Tibial artery (tissue), 4 donors: ENCODE measurements around the gene ZNF341.

Source experiments
- DNase-seq, 2 donors: peaks; one replicate each; pipeline ENCODE4 v3.0.0-alpha.2; 2019
- H3K27ac ChIP-seq, 2 donors: fragments of 200-600 bp; sonication (generic) in 1 of 2; 1 replicate in 1 of 2; 2 replicates in 1 of 2; pipeline ENCODE4 v1.5.1; 2018 to 2019; ENCODE audit warnings: mild to moderate bottlenecking in 1 of 2
- H3K27me3 ChIP-seq, 2 donors: fragments of 200-600 bp; sonication (generic) in 1 of 2; one replicate each; pipeline versions ENCODE4 v1.5.1 to v1.6.0; 2016 to 2019
- H3K36me3 ChIP-seq, 3 donors: fragments of 200-600 bp; sonication (generic) in 2 of 3; one replicate each; pipeline ENCODE4 v1.5.1; 2016 to 2019; ENCODE audit warnings: mild to moderate bottlenecking in 2 of 3
- H3K4me1 ChIP-seq, 4 donors: fragments of 200-600 bp; sonication (generic) in 2 of 4; 1 replicate in 3 of 4; 2 replicates in 1 of 4; pipeline ENCODE4 v1.5.1; 2016 to 2019
- H3K4me3 ChIP-seq, 2 donors: fragments of 200-600 bp; sonication (generic) in 1 of 2; 1 replicate in 1 of 2; 2 replicates in 1 of 2; pipeline ENCODE4 v1.5.1; 2018 to 2019; ENCODE audit warnings: mild to moderate bottlenecking in 2 of 2
- H3K9me3 ChIP-seq, 3 donors: fragments of 200-600 bp; sonication (generic) in 1 of 3; one replicate each; pipeline ENCODE4 v1.5.1; 2016 to 2019
- intact Hi-C: fragments of 100-400 bp; cut with DNase I; formaldehyde crosslinking; loops from one replicate; pipeline ENCODE4 v1.15.0; 2023; ENCODE audit warnings: low total_unique reads
- TF ChIP-seq, protein P1 (sequence below), 2 experiments: fragments of 200-600 bp in 1 of 2; fragments of 450-650 bp in 1 of 2; IDR thresholded peaks; one replicate each; pipeline ENCODE4 v1.5.1; 2017 to 2019; ENCODE audit warnings: antibody characterized with exemption in 2 of 2, mild to moderate bottlenecking in 1 of 2, moderate library complexity in 1 of 2

Gene ZNF341

DNA sequence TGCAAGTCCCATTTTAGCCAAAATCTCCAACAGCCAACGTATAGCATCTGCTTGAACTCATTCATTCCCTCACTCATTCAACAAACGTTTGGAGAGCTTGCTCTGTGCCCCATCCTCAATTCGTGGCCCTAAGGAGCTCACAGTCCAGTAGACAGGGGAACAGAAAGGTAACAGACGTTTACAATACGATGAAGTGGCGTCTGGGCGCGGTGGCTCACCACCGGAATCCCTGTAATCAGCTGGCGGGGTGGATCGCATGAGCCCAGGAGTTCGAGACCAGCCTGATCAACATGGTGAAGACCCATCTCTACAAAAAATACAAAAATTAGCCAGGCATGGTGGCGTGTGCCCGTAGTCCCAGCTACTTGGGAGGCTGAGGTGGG, 44.8 kb upstream of the ZNF341 start:
- Histone ChIP-seq H3K36me3 (no peaks in the 10 kb centered on the region), H3K4me3 (peak overlapping the region; percentile 48), H3K27ac (peak overlapping the region; percentile 61 to 69), H3K27me3 (no peaks in the 10 kb centered on the region), H3K4me1 (peaks cover 0 to 20% (median 10%) of the 10 kb centered on the region in 4 donors), H3K9me3 (no peaks in the 10 kb centered on the region)
- TF ChIP-seq, protein P1, sequence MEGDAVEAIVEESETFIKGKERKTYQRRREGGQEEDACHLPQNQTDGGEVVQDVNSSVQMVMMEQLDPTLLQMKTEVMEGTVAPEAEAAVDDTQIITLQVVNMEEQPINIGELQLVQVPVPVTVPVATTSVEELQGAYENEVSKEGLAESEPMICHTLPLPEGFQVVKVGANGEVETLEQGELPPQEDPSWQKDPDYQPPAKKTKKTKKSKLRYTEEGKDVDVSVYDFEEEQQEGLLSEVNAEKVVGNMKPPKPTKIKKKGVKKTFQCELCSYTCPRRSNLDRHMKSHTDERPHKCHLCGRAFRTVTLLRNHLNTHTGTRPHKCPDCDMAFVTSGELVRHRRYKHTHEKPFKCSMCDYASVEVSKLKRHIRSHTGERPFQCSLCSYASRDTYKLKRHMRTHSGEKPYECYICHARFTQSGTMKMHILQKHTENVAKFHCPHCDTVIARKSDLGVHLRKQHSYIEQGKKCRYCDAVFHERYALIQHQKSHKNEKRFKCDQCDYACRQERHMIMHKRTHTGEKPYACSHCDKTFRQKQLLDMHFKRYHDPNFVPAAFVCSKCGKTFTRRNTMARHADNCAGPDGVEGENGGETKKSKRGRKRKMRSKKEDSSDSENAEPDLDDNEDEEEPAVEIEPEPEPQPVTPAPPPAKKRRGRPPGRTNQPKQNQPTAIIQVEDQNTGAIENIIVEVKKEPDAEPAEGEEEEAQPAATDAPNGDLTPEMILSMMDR (IDR thresholded peaks at IDR 0.05), result no peak
- DNase-seq, result no peak
- intact Hi-C loops, result loop anchor here (10.0 kb wide), 1 partner anchor 48 kb away; the partner anchor contains the start of gene ZNF341

DNA sequence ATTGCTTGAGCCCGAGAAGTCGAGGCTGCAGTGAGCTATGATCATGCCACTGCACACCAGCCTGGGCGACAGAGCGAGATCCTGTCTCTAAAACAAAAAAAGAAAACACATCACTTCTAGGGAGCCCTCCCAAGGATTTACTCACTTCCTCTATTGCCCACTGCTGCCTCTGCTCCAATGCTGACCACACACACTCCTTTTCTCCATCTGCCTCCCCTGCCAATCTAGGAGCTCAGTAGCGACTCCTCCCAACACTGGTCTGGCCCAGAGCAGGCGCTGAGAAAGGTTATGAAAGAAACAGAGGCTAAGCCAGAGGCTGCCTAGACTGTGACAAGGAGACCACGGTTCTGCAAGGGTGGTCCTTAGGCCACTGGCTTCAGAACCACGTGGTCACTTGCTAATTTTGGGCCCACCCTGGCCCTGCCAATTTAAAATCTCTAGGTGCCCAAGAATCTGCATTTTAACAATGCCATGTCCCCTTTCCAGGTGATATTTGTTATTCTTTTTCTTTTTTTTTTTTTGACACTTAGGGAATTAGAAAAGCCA, 44.4 kb upstream of the ZNF341 start:
- TF ChIP-seq, protein P1 (IDR thresholded peaks at IDR 0.05), result no peak
- no peaks in the 10 kb centered on the region for H3K9me3 ChIP-seq
- intact Hi-C loops, result loop anchor here (10.0 kb wide), 1 partner anchor 47 kb away; the partner anchor contains the start of gene ZNF341
- peaks cover 0 to 19% (median 10%) of the 10 kb centered on the region in 4 donors for H3K4me1 ChIP-seq
- no peak for DNase-seq
- H3K36me3 ChIP-seq, result no peaks in the 10 kb centered on the region
- H3K4me3 ChIP-seq, result no peak overlapping the region
- no peaks in the 10 kb centered on the region for H3K27me3 ChIP-seq
- H3K27ac ChIP-seq, result no peak overlapping the region

DNA sequence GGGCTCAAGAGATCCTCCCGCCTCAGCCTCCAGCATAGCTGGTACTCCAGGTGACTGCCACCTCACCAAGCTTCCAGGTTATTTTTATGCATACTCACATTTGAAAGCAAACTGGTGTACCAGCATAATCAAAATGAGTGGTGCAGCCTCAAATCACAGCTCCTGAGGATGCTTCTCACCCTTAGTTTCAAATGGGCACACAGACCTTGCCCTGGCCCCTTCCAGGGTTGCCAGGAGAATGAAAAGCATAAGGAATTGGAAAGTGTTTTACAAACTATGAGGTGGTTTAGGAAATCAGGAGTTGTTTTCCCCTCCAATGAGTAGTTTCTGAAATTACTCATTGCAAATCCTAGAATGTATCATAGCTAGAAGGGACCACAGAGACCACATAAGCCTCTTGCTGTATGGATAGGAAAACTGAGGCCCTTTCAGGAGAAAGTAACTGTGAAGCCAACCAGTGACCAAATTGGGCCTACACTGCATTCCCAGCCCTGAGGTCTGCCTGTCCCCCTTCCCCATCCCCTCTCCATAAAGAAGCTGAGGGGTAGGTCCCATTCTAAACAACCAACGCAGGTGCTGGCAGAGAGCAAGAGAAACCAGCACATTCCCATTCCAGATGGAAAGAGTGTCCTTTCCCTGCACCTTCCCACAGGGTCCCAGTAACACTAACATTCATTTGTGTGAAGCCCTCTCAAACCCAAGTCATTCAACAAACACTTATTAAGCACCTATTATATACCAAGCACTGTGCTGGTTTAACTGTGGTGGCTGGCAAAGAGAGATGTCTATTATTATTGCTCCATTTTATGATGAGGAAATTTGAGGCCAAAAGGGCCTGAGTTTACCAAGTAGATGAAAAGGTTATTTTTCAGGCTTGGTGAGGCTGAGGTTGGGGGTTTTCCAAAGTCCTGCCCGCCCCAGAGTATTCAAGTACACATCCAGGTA, 43.5 kb upstream of the ZNF341 start:
- Histone ChIP-seq H3K27me3 (no peaks in the 10 kb centered on the region), H3K36me3 (no peaks in the 10 kb centered on the region), H3K27ac (no peak overlapping the region), H3K4me1 (peaks cover 0 to 19% (median 10%) of the 10 kb centered on the region in 4 donors), H3K4me3 (no peak overlapping the region), H3K9me3 (no peaks in the 10 kb centered on the region)
- TF ChIP-seq, protein P1 (IDR thresholded peaks at IDR 0.05), result no peak
- intact Hi-C loops, result loop anchor here (10.0 kb wide), 1 partner anchor 47 kb away; the partner anchor contains the start of gene ZNF341
- DNase-seq, result no peak

DNA sequence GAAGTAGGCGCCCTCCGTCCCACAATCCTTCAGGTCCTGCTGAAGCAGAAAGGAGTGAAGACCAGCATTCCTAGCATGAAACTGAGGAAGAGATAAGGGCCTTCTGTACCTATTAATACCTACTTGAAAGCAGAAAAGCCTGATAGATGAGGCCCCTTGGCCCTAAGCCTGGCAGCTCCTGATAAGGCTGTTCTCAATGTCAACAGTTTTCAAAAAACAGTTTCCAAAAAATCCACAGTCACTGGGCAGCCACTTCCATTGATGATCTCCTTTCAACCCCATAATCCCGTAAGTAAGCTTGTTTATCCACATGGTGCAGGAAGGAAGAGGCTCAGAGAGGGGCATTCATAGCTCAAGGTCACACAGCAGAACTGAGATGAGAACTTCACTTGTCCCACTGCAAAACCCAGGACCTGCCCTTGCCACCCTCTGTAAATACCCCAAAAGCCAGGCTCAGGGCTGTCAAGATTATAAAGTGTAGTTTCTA, 42.8 kb upstream of the ZNF341 start:
- H3K27ac ChIP-seq, result no peak overlapping the region
- no peaks in the 10 kb centered on the region for H3K27me3 ChIP-seq
- H3K4me3 ChIP-seq, result no peak overlapping the region
- intact Hi-C loops, result loop anchor here (10.0 kb wide), 1 partner anchor 46 kb away; the partner anchor contains the start of gene ZNF341
- peaks cover 0 to 23% (median 16%) of the 10 kb centered on the region in 4 donors for H3K4me1 ChIP-seq
- no peak for DNase-seq
- H3K36me3 ChIP-seq, result no peaks in the 10 kb centered on the region
- TF ChIP-seq, protein P1 (IDR thresholded peaks at IDR 0.05), result no peak
- no peaks in the 10 kb centered on the region for H3K9me3 ChIP-seq

DNA sequence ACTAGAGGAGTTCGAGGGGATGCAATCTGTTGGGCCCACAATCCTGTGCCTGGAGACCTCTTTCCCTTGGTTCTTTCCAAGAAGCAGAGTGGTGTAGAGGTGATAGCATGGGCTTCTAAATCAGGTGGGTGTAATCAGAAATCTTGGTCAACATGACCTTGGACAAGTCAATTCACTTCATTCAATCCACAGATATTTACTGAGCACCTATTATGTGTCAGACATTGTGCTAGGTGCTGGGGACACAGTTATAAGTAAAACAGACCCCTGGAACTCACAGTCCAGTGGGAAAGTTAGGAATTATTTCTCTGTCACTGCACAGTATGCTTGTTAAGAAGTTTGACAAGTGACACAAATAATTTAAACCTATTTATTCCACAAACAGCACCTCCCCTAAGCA, 42.3 kb upstream of the ZNF341 start:
- Histone ChIP-seq H3K9me3 (no peaks in the 10 kb centered on the region), H3K36me3 (no peaks in the 10 kb centered on the region), H3K27ac (no peak overlapping the region), H3K27me3 (no peaks in the 10 kb centered on the region), H3K4me3 (no peak overlapping the region), H3K4me1 (peaks cover 0 to 28% (median 21%) of the 10 kb centered on the region in 4 donors)
- TF ChIP-seq, protein P1 (IDR thresholded peaks at IDR 0.05), result no peak
- DNase-seq, result no peak
- intact Hi-C loops, result loop anchor here (10.0 kb wide), 1 partner anchor 45 kb away; the partner anchor contains the start of gene ZNF341
